HT-29 (cell line): ENCODE data around the gene AIRE. TPM values are rescaled to one million over a fixed set of nuclear protein-coding genes. Genes with fewer than 3 reads are reported as not detected.

ENCODE experiments used
- DNase-seq: peaks from one replicate; pipeline ENCODE4 v3.0.0-alpha.2; 2015; ENCODE audit warnings: low spot score
- total RNA-seq: library from RNA; depleted of rRNA; stranded (reverse); fragments of >200 nt; shearing (Covaris generic); gene quantifications from 2 replicates; pipeline ENCODE4 v1.2.3, GENCODE V29; 2014

The AIRE gene
- total RNA-seq, 1 experiment from 2014 or later: not detected

GRCh38 chr21:44291078-44291935, 5.6 kb downstream of the AIRE start:
- no peak for DNase-seq

- no peak for DNase-seq
Observed at GRCh38 chr21:44291936-44292811, 6.5 kb downstream of the AIRE start.

GRCh38 chr21:44292812-44293195, 7.1 kb downstream of the AIRE start:
- DNase-seq: no peak

GRCh38 chr21:44293551-44294231, 8.0 kb downstream of the AIRE start:
- no peak for DNase-seq

- DNase-seq: no peak
Observed at GRCh38 chr21:44294391-44295162, 8.9 kb downstream of the AIRE start.

GRCh38 chr21:44295163-44295573, 9.5 kb downstream of the AIRE start:
- no peak for DNase-seq

GRCh38 chr21:44295646-44296045, 10.0 kb downstream of the AIRE start:
- DNase-seq: no peak

- no peak for DNase-seq
Observed at GRCh38 chr21:44296103-44296519, 10.4 kb downstream of the AIRE start.

GRCh38 chr21:44296916-44297315, 11.2 kb downstream of the AIRE start:
- no peak for DNase-seq

GRCh38 chr21:44297525-44298290, 12.0 kb downstream of the AIRE start:
- DNase-seq: peak; percentile 79

GRCh38 chr21:44298301-44298700, 12.6 kb downstream of the AIRE start:
- no peak for DNase-seq

GRCh38 chr21:44299085-44299457, 13.4 kb downstream of the AIRE start:
- no peak for DNase-seq

GRCh38 chr21:44299458-44300261, 14.0 kb downstream of the AIRE start, which contains the start of gene PFKL:
TSS of gene PFKL (plus strand) at chr21:44300053. CDS start at chr21:44300106, 53 bp downstream.
- peak; percentile 25 for DNase-seq

GRCh38 chr21:44300262-44300959, 14.7 kb downstream of the AIRE start:
- DNase-seq: peak; percentile 47

- DNase-seq: no peak
Observed at GRCh38 chr21:44301141-44301540, 15.5 kb downstream of the AIRE start.

- no peak for DNase-seq
Observed at GRCh38 chr21:44301961-44302406, 16.3 kb downstream of the AIRE start.

GRCh38 chr21:44302573-44303401, 17.1 kb downstream of the AIRE start:
- DNase-seq: peak; percentile 28

GRCh38 chr21:44303490-44303981, 17.9 kb downstream of the AIRE start:
- peak; percentile 21 for DNase-seq
